ENCODE data around the gene WDR53.

- TF ChIP-seq CTCF (IDR thresholded peaks at IDR 0.05; ENCODE audit: low read length) (no peak), EZH2 (optimal IDR thresholded peaks at IDR 0.05; ENCODE audit: low read depth, low read length) (no peak), EZH2phosphoT487 (IDR thresholded peaks at IDR 0.05; ENCODE audit: low read length) (no peak)
These were observed 9.9 kb downstream of the WDR53 start for GRCh38 chr3:196558476-196558875.

All from MM.1S (cell line).